Measurements from ENCODE around the gene DUSP10.

Gene DUSP10

GRCh38 chr1:221688488-221688843 lies 53.4 kb downstream of the DUSP10 start:
- peak in 2 of 3 donors; percentile 77 to 83 for DNase-seq
- peaks cover 0 to 40% (median 26%) of the 10 kb centered on the region in 4 experiments for H3K4me1 ChIP-seq (ENCODE audit: control extremely low read depth in 1 of 4, control insufficient read depth in 4 of 4, insufficient read depth in 4 of 4, low read length in 3 of 4)
- peak overlapping the region in 1 of 7 experiments; percentile 20 for H3K4me3 ChIP-seq (ENCODE audit: control insufficient read depth in 1 of 7, extremely low read depth in 1 of 7, insufficient read depth in 4 of 7, low read depth in 2 of 7, low read length in 6 of 7)
- H3K36me3 ChIP-seq (ENCODE audit: control insufficient read depth in 4 of 4, insufficient read depth in 4 of 4, low read length in 3 of 4), result no peaks in the 10 kb centered on the region
- peak overlapping the region; percentile 69 to 86 for H3K27ac ChIP-seq (ENCODE audit: insufficient read depth in 1 of 2, low read depth in 1 of 2, low read length in 2 of 2, poor library complexity in 1 of 2, severe bottlenecking in 2 of 2)
- peaks cover 0 to 3% (median under 1%) of the 10 kb centered on the region in 5 experiments for H3K9me3 ChIP-seq (ENCODE audit: control extremely low read depth in 1 of 5, control insufficient read depth in 4 of 5, insufficient read depth in 2 of 5, low read depth in 1 of 5, low read length in 4 of 5)
- ChIA-PET CTCF (interaction anchor here (0.9 to 1.3 kb wide), 5 partner anchors 19 to 53 kb away, joined by 3 to 4 read pairs (median 3); no protein-coding TSS in a partner anchor), POLR2A (interaction anchor here (2.3 kb wide), 1 partner anchor 20 kb away, joined by 10 read pairs; no protein-coding TSS in a partner anchor)
- WGBS (ENCODE audit: insufficient coverage), result no CpG with 5 or more reads among the region's 1 CpG
- no peaks in the 10 kb centered on the region for H3K27me3 ChIP-seq (replicated peaks in 2 of 5; ENCODE audit: control insufficient read depth in 4 of 5, insufficient read depth in 5 of 5, low read length in 4 of 5)

DNA sequence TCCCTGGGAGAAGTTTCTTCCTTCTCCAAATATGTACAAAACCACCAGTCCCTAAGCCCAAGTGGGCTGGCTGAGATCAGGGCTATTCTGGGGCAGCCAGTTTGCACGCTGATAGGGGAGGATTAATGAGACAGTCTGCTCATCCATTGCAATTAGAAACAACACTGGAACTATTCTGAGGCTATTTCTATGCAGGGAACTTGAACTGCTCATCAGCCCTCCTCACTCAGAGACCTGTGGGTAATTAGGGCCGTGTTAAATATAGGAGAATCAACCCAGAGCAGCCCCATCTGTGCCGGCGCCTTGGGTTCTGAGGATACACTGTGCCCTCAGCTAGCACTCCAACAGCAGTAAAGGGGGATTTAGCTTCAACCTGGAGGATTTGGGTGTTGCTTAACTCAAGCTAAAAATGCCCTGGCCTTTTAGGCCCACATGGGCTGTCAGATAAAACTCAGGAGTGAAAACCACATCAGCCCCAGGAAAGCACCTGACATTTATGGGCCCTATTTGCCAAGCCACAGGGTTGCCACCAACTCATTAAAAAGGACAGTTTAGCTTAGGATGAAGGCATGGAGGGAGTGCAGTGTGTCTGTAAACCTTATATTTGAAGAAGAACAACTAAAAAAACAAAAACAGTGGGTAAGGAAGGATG lies 53.9 kb downstream of the DUSP10 start:
- Histone ChIP-seq H3K4me3 (ENCODE audit: control insufficient read depth in 1 of 7, extremely low read depth in 1 of 7, insufficient read depth in 4 of 7, low read depth in 2 of 7, low read length in 6 of 7) (no peak overlapping the region), H3K4me1 (ENCODE audit: control extremely low read depth in 1 of 4, control insufficient read depth in 4 of 4, insufficient read depth in 4 of 4, low read length in 3 of 4) (peaks cover 0 to 40% (median 26%) of the 10 kb centered on the region in 4 experiments), H3K27me3 (replicated peaks in 2 of 5; ENCODE audit: control insufficient read depth in 4 of 5, insufficient read depth in 5 of 5, low read length in 4 of 5) (no peaks in the 10 kb centered on the region), H3K36me3 (ENCODE audit: control insufficient read depth in 4 of 4, insufficient read depth in 4 of 4, low read length in 3 of 4) (no peaks in the 10 kb centered on the region), H3K9me3 (ENCODE audit: control extremely low read depth in 1 of 5, control insufficient read depth in 4 of 5, insufficient read depth in 2 of 5, low read depth in 1 of 5, low read length in 4 of 5) (no peaks in the 10 kb centered on the region), H3K27ac (ENCODE audit: insufficient read depth in 1 of 2, low read depth in 1 of 2, low read length in 2 of 2, poor library complexity in 1 of 2, severe bottlenecking in 2 of 2) (peak overlapping the region; percentile 69 to 86)
- peak in 2 of 3 donors; percentile 81 to 84 for DNase-seq
- WGBS (ENCODE audit: insufficient coverage), result 72% methylated on average over 4 of the region's 4 CpGs
- ChIA-PET POLR2A (interaction anchor here (2.3 kb wide), 1 partner anchor 20 kb away, joined by 10 read pairs; no protein-coding TSS in a partner anchor), CTCF (interaction anchor here (0.9 to 1.3 kb wide), 5 partner anchors 19 to 53 kb away, joined by 3 to 4 read pairs (median 3); no protein-coding TSS in a partner anchor)

GRCh38 chr1:221683681-221684080 lies 58.2 kb downstream of the DUSP10 start:
- CTCF ChIA-PET, result interaction anchor here (0.9 kb wide), 1 partner anchor 30 kb away, joined by 3 read pairs; no protein-coding TSS in a partner anchor
- Histone ChIP-seq H3K9me3 (ENCODE audit: control extremely low read depth in 1 of 5, control insufficient read depth in 4 of 5, insufficient read depth in 2 of 5, low read depth in 1 of 5, low read length in 4 of 5) (peaks cover 0 to 16% (median 3%) of the 10 kb centered on the region in 5 experiments), H3K36me3 (ENCODE audit: control insufficient read depth in 4 of 4, insufficient read depth in 4 of 4, low read length in 3 of 4) (no peaks in the 10 kb centered on the region), H3K4me1 (ENCODE audit: control extremely low read depth in 1 of 4, control insufficient read depth in 4 of 4, insufficient read depth in 4 of 4, low read length in 3 of 4) (peaks cover 0 to 22% (median 14%) of the 10 kb centered on the region in 4 experiments), H3K27me3 (replicated peaks in 2 of 5; ENCODE audit: control insufficient read depth in 4 of 5, insufficient read depth in 5 of 5, low read length in 4 of 5) (no peaks in the 10 kb centered on the region), H3K4me3 (ENCODE audit: control insufficient read depth in 1 of 7, extremely low read depth in 1 of 7, insufficient read depth in 4 of 7, low read depth in 2 of 7, low read length in 6 of 7) (no peak overlapping the region), H3K27ac (ENCODE audit: insufficient read depth in 1 of 2, low read depth in 1 of 2, low read length in 2 of 2, poor library complexity in 1 of 2, severe bottlenecking in 2 of 2) (no peak overlapping the region)
- DNase-seq, result no peak
- POLR2A ChIA-PET, result no interaction called here
- WGBS (ENCODE audit: insufficient coverage), result 100% methylated on average over 2 of the region's 2 CpGs

DNA sequence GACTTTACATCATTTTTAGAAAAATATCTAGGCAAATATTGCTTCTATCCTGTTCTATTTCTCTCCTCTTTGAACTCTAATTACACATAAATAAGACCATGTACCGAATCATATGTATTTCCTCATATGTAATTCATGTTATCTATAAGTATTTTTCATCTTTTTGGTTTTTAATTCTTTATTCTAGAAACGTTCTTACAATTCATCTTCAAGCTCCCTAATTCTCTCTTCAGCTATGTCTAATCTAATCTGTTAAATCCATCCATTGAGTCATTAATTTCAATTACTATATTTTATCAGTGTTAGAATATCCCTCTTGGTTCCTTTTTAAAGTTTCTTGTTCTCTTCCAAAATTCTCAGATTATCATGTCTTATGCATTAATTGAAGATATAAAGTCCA lies 61.8 kb downstream of the DUSP10 start:
- no peaks in the 10 kb centered on the region for H3K36me3 ChIP-seq (ENCODE audit: control insufficient read depth in 4 of 4, insufficient read depth in 4 of 4, low read length in 3 of 4)
- ChIA-PET POLR2A (no interaction called here), CTCF (interaction anchor here (0.6 to 1.4 kb wide), 3 partner anchors 10 to 18 kb away, joined by 3 to 6 read pairs (median 3); no protein-coding TSS in a partner anchor)
- no peaks in the 10 kb centered on the region for H3K27me3 ChIP-seq (replicated peaks in 2 of 5; ENCODE audit: control insufficient read depth in 4 of 5, insufficient read depth in 5 of 5, low read length in 4 of 5)
- H3K9me3 ChIP-seq (ENCODE audit: control extremely low read depth in 1 of 5, control insufficient read depth in 4 of 5, insufficient read depth in 2 of 5, low read depth in 1 of 5, low read length in 4 of 5), result peaks cover 0 to 22% (median 3%) of the 10 kb centered on the region in 5 experiments
- peaks cover 0 to 4% (median 0%) of the 10 kb centered on the region in 4 experiments for H3K4me1 ChIP-seq (ENCODE audit: control extremely low read depth in 1 of 4, control insufficient read depth in 4 of 4, insufficient read depth in 4 of 4, low read length in 3 of 4)
- DNase-seq, result no peak
- WGBS (ENCODE audit: insufficient coverage), result no CpG with 5 or more reads among the region's 2 CpGs
- no peak overlapping the region for H3K27ac ChIP-seq (ENCODE audit: insufficient read depth in 1 of 2, low read depth in 1 of 2, low read length in 2 of 2, poor library complexity in 1 of 2, severe bottlenecking in 2 of 2)
- no peak overlapping the region for H3K4me3 ChIP-seq (ENCODE audit: control insufficient read depth in 1 of 7, extremely low read depth in 1 of 7, insufficient read depth in 4 of 7, low read depth in 2 of 7, low read length in 6 of 7)

DNA sequence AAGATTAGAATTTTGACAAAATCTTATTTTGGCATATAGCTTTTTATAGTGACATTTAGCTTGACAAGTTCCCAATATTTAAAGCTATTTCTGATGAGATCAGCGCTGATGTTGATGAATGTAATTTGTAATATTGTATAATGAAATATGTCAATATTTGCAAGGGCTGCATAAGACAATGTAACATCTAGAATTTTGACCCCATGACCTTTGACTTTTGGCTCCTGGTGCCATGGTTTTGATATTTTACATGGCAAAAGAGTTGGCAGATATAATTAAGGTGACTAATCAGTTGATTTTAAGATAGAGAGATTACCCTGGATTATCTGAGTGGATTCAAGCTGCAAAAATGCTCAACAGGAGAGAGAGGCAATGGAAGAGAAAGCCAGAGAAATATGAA lies 63.9 kb downstream of the DUSP10 start:
- Histone ChIP-seq H3K27ac (ENCODE audit: insufficient read depth in 1 of 2, low read depth in 1 of 2, low read length in 2 of 2, poor library complexity in 1 of 2, severe bottlenecking in 2 of 2) (no peak overlapping the region), H3K36me3 (ENCODE audit: control insufficient read depth in 4 of 4, insufficient read depth in 4 of 4, low read length in 3 of 4) (no peaks in the 10 kb centered on the region), H3K9me3 (ENCODE audit: control extremely low read depth in 1 of 5, control insufficient read depth in 4 of 5, insufficient read depth in 2 of 5, low read depth in 1 of 5, low read length in 4 of 5) (peaks cover 0 to 22% (median 3%) of the 10 kb centered on the region in 5 experiments), H3K4me3 (ENCODE audit: control insufficient read depth in 1 of 7, extremely low read depth in 1 of 7, insufficient read depth in 4 of 7, low read depth in 2 of 7, low read length in 6 of 7) (no peak overlapping the region), H3K27me3 (replicated peaks in 2 of 5; ENCODE audit: control insufficient read depth in 4 of 5, insufficient read depth in 5 of 5, low read length in 4 of 5) (no peaks in the 10 kb centered on the region), H3K4me1 (ENCODE audit: control extremely low read depth in 1 of 4, control insufficient read depth in 4 of 4, insufficient read depth in 4 of 4, low read length in 3 of 4) (no peaks in the 10 kb centered on the region)
- ChIA-PET CTCF (no interaction called here), POLR2A (no interaction called here)
- no peak for DNase-seq
- no CpG with 5 or more reads among the region's 1 CpG for WGBS (ENCODE audit: insufficient coverage)

DNA sequence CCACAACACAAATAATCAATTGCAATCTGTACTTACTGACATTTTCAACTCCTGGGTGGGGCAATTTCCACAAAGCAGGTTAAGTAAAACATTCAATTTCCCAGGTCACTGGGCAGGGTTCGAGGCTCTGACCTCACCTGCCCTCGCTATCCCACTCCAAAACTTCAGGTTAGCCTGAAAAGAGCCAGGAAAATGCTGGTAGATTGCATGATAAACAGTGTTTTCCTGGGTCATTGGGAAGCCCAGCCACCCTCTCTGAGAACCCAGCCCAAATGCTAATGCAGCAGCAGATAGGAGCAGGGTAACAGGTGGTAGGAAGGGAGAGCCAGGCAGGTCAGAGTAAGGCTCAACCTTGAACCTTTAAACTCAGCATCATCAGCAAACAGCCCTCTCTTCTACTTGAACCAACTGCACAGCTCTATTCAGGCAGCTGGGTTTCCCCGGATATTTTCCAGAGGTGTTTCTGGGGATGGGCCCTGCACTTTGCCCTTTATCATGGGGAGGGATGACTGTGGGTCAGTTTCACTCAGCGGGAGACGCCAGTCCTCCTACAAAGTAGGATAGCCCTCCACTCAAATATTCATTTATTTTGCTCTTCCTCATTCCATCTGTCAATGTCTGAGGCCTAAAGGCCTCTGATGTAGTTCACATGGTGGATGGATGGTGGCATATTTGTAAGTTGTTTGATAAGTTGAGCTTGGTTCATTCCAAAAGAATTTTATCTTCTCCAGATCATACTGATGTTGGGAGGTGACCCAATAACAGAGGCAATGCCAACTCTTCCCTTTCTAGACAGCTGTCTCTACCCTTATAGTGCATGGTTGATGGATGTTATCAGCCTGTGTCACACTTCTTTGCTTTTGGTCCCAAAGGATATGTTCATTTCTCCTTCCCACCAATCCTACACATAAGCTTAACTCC lies 65.7 kb downstream of the DUSP10 start:
- Histone ChIP-seq H3K4me1 (ENCODE audit: control extremely low read depth in 1 of 4, control insufficient read depth in 4 of 4, insufficient read depth in 4 of 4, low read length in 3 of 4) (peaks cover 0 to 5% (median 0%) of the 10 kb centered on the region in 4 experiments), H3K27ac (ENCODE audit: insufficient read depth in 1 of 2, low read depth in 1 of 2, low read length in 2 of 2, poor library complexity in 1 of 2, severe bottlenecking in 2 of 2) (no peak overlapping the region), H3K36me3 (ENCODE audit: control insufficient read depth in 4 of 4, insufficient read depth in 4 of 4, low read length in 3 of 4) (no peaks in the 10 kb centered on the region), H3K4me3 (ENCODE audit: control insufficient read depth in 1 of 7, extremely low read depth in 1 of 7, insufficient read depth in 4 of 7, low read depth in 2 of 7, low read length in 6 of 7) (no peak overlapping the region), H3K27me3 (replicated peaks in 2 of 5; ENCODE audit: control insufficient read depth in 4 of 5, insufficient read depth in 5 of 5, low read length in 4 of 5) (no peaks in the 10 kb centered on the region), H3K9me3 (ENCODE audit: control extremely low read depth in 1 of 5, control insufficient read depth in 4 of 5, insufficient read depth in 2 of 5, low read depth in 1 of 5, low read length in 4 of 5) (peaks cover 0 to 21% (median 3%) of the 10 kb centered on the region in 5 experiments)
- no peak for DNase-seq
- WGBS (ENCODE audit: insufficient coverage), result 87% methylated on average over 3 of the region's 5 CpGs
- ChIA-PET CTCF (no interaction called here), POLR2A (no interaction called here)
